K562 (cell line): ENCODE data around the gene IL31RA. TPM values are rescaled to one million over a fixed set of nuclear protein-coding genes. Genes with fewer than 3 reads are reported as not detected.

Source experiments
- ATAC-seq: fragments of 200-7000 bp; cut with Tn5 transposase; 3 replicates; pipeline ENCODE4 v1.9.1; 2020; ENCODE audit warnings: moderate library complexity
- BruUV-seq: library from RNA; stranded (reverse); fragments of 400-500 nt; replicated peaks from 2 replicates; lab custom pipeline; 2021; lab: Mats Ljungman, UMichigan
- CTCF ChIA-PET: fragments of 300-600 bp; formaldehyde crosslinking; extraction: SDS; loops from one replicate; lab custom pipeline; 2021; ENCODE audit warnings: low intra/inter-chr PET ratio; lab: Yijun Ruan, JAX
- POLR2A ChIA-PET: fragments of 300-600, 350-650 bp; sonication (Branson Sonifier 250); formaldehyde crosslinking; extraction: SDS; loops from one replicate; lab custom pipeline; 2021; ENCODE audit warnings: antibody characterized with exemption, inconsistent platforms; lab: Yijun Ruan, JAX
- DNase-seq, 4 experiments: peaks; one replicate each; pipeline versions ENCODE4 v3.0.0 to v3.0.0-alpha.2; 2011 to 2018; ENCODE audit warnings: low spot score in 3 of 4, mixed read lengths in 3 of 4; ENCODE audit errors: extremely low read depth in 1 of 4
- FAIRE-seq: peaks from 2 replicates; lab custom pipeline; 2011; peaks lifted over from hg19 to GRCh38; lab: Jason Lieb, UNC
- H2AFZ ChIP-seq: 2 replicates; pipeline ENCODE4 v1.6.0; 2011; ENCODE audit warnings: low read depth, low read length, control low read depth, inconsistent platforms
- H3K27ac ChIP-seq: fragments of 200-600 bp; 3 replicates; pipeline ENCODE4 v1.8.0; 2011; ENCODE audit warnings: low read depth, mild to moderate bottlenecking, control low read depth, inconsistent platforms, low read length, moderate library complexity, mixed read lengths; ENCODE audit errors: extremely low read depth
- H3K27me3 ChIP-seq, 2 experiments: fragments of 300-600 bp in 1 of 2; 2 replicates in 1 of 2; 3 replicates in 1 of 2; pipeline versions ENCODE4 v1.6.0 to v1.8.0; 2011; ENCODE audit warnings: inconsistent platforms in 2 of 2, low read length in 2 of 2, mild to moderate bottlenecking in 1 of 2, mixed read lengths in 1 of 2, moderate library complexity in 1 of 2; ENCODE audit not compliant: control insufficient read depth in 2 of 2, insufficient read depth in 2 of 2
- H3K36me3 ChIP-seq: fragments of 300-600 bp; 3 replicates; pipeline ENCODE4 v1.8.0; 2011; ENCODE audit warnings: mild to moderate bottlenecking, low read length, inconsistent platforms; ENCODE audit not compliant: control insufficient read depth, insufficient read depth
- H3K4me1 ChIP-seq, 2 experiments: fragments of 200-600 bp in 1 of 2; replicated peaks in 1 of 2; 2 replicates in 1 of 2; 3 replicates in 1 of 2; pipeline versions ENCODE4 v1.5.1 to v1.8.0; 2011; ENCODE audit warnings: inconsistent platforms in 2 of 2, low read length in 2 of 2, mild to moderate bottlenecking in 1 of 2, mixed read lengths in 1 of 2, moderate library complexity in 1 of 2; ENCODE audit not compliant: control insufficient read depth in 2 of 2, insufficient read depth in 2 of 2
- H3K4me2 ChIP-seq: 2 replicates; pipeline ENCODE4 v1.6.1; 2011; ENCODE audit warnings: low read length, control low read depth, inconsistent platforms, mixed read lengths; ENCODE audit not compliant: insufficient read depth
- H3K4me3 ChIP-seq: fragments of 200-600 bp; sonication (generic), shearing (Covaris generic); 2 replicates; pipeline ENCODE4 v1.5.1; 2016; ENCODE audit warnings: control low read depth, inconsistent platforms
- H3K79me2 ChIP-seq: fragments of 200-600 bp; 3 replicates; pipeline ENCODE4 v1.8.0; 2011; ENCODE audit warnings: low read length, inconsistent platforms; ENCODE audit not compliant: control insufficient read depth, insufficient read depth
- H3K9ac ChIP-seq, 2 experiments: 2 replicates each; pipeline versions ENCODE4 v1.6.0 to v1.6.1; 2011; ENCODE audit warnings: low read depth in 2 of 2, low read length in 2 of 2, control low read depth in 1 of 2, inconsistent platforms in 1 of 2, mild to moderate bottlenecking in 1 of 2, mixed read lengths in 1 of 2; ENCODE audit not compliant: insufficient read depth in 1 of 2
- H3K9me1 ChIP-seq: one replicate; pipeline ENCODE4 v1.6.0; 2011; ENCODE audit warnings: inconsistent platforms, mild to moderate bottlenecking, low read length, moderate library complexity; ENCODE audit not compliant: control insufficient read depth, insufficient read depth
- H3K9me3 ChIP-seq: replicated peaks from 2 replicates; pipeline ENCODE4 v1.5.1; 2011; ENCODE audit warnings: low read depth, low read length, inconsistent platforms; ENCODE audit not compliant: control insufficient read depth, insufficient read depth
- H4K20me1 ChIP-seq: replicated peaks from 2 replicates; pipeline ENCODE4 v1.6.1; 2011; ENCODE audit warnings: low read length, inconsistent platforms, mixed read lengths; ENCODE audit not compliant: control insufficient read depth, insufficient read depth
- CEBPB ChIP-seq: fragments of 450-650 bp; IDR thresholded peaks from 2 replicates; pipeline ENCODE4 v1.6.1; 2016; ENCODE audit warnings: missing genetic modification characterization, missing compliant biosample characterization
- ILK ChIP-seq: fragments of 450-650 bp; IDR thresholded peaks from 2 replicates; pipeline ENCODE4 v1.6.1; 2016; ENCODE audit warnings: missing genetic modification characterization, low read depth, mild to moderate bottlenecking, missing compliant biosample characterization, moderate library complexity, borderline replicate concordance
- MAFK ChIP-seq: IDR thresholded peaks from 2 replicates; pipeline ENCODE4 v1.6.1; 2011; ENCODE audit warnings: low read length, improper control_type of control experiment
- MCM2 ChIP-seq: fragments of 450-650 bp; IDR thresholded peaks from 2 replicates; pipeline ENCODE4 v1.6.1; 2017; ENCODE audit warnings: low read depth, mild to moderate bottlenecking
- NFIC ChIP-seq: fragments of 450-650 bp; IDR thresholded peaks from 2 replicates; pipeline ENCODE4 v1.6.1; 2017; ENCODE audit warnings: mild to moderate bottlenecking, inconsistent platforms
- NR2F6 ChIP-seq: fragments of 450-650 bp; formaldehyde crosslinking; IDR thresholded peaks from 2 replicates; pipeline ENCODE4 v1.4.0; 2020; ENCODE audit warnings: mild to moderate bottlenecking
- POLR3G ChIP-seq: IDR thresholded peaks from 2 replicates; pipeline ENCODE4 v1.6.1; 2011; ENCODE audit not compliant: insufficient read length, insufficient replicate concordance; ENCODE audit errors: extremely low read depth
- SIRT6 ChIP-seq: IDR thresholded peaks from one replicate; pipeline ENCODE4 v1.6.1; 2012; ENCODE audit warnings: low read depth, mild to moderate bottlenecking, control low read depth, inconsistent platforms, low read length, moderate library complexity
- XRCC3 ChIP-seq: fragments of 450-650 bp; IDR thresholded peaks from 2 replicates; pipeline ENCODE4 v1.6.1; 2017; ENCODE audit warnings: mild to moderate bottlenecking, moderate library complexity
- ZFP1 ChIP-seq: fragments of 450-650 bp; formaldehyde crosslinking; IDR thresholded peaks from 2 replicates; pipeline ENCODE4 v1.4.0; 2020; ENCODE audit warnings: mild to moderate bottlenecking, mixed read lengths
- ZFX ChIP-seq: sonication (generic); formaldehyde crosslinking; IDR thresholded peaks from 2 replicates; pipeline ENCODE4 v1.8.0; 2022; ENCODE audit warnings: mild to moderate bottlenecking, missing genetic modification reagents, moderate library complexity
- ZNF695 ChIP-seq: fragments of 450-650 bp; formaldehyde crosslinking; IDR thresholded peaks from 2 replicates; pipeline ENCODE4 v1.4.0; 2020; ENCODE audit warnings: mild to moderate bottlenecking, moderate library complexity
- WGBS: fragments of 100-300 bp; shearing (Covaris generic); methylation state at CpG from one replicate; pipeline ENCODE4 v1.1.6; 2016; ENCODE audit warnings: low coverage, mixed read lengths; ENCODE audit not compliant: insufficient coverage; ENCODE audit errors: missing lambda C conversion rate; 5-methylcytosine and 5-hydroxymethylcytosine counted together
- in situ Hi-C: fragments of 300-500 bp; cut with MboI; formaldehyde crosslinking; loops from 4 replicates; pipeline ENCODE4 v1.15.0; 2018; ENCODE audit warnings: inconsistent platforms, mixed read lengths
- intact Hi-C: fragments of 100-400 bp; cut with micrococcal nuclease; formaldehyde crosslinking; loops from 2 replicates; pipeline ENCODE4 v1.14.2; 2022
- polyA plus RNA-seq, 8 experiments: library from polyadenylated mRNA; depleted of rRNA in 4 of 8; stranded (reverse) in 5 of 8; unstranded in 3 of 8; fragments of >200 nt; fragmentation: Nextera tagmentation in 2 of 8; fragmentation: Illumina TruSeq in 1 of 8; extraction: Ambion mirVana in 2 of 8; extraction: Trizol in 1 of 8; gene quantifications; 2 replicates each; pipeline versions ENCODE4 v1.2.1 to v1.2.3, GENCODE V29; 2011 to 2014; ENCODE audit warnings: inconsistent platforms in 1 of 8, missing spikeins in 1 of 8
- total RNA-seq, 7 experiments: library from RNA; depleted of rRNA in 6 of 7; stranded (reverse); fragments of >200 nt in 6 of 7; fragmentation: Illumina TruSeq in 2 of 7; extraction: Trizol in 2 of 7; gene quantifications; 2 replicates each; pipeline versions ENCODE4 v1.2.1 to v1.2.3, GENCODE V29; 2011 to 2021; ENCODE audit warnings: low replicate concordance in 1 of 7

IL31RA gene
- total and polyA plus RNA-seq, 9 of the 15 experiments (the other 6 are each of a cell fraction or from before 2014, with no cell fraction given): not detected

DNA sequence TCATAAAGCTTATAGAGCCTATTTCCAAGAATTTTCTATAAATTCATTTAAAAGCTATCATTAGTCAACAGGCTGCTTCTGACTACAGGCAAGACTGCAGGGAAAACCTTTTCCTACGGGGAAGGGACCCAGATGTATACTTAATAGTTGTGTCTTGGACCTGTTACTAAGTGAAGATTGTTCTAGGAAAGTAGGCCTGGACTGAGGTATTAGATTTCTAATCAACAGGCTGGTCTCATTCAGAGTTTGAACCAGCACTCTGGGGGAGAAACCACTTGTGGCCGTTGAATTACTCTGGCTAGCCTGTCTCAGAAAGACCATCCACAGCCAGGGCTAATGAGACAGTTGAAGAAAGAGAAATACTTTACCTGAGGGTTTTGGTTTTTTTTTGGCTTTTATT, 83.6 kb downstream of the IL31RA start:
- Histone ChIP-seq H3K27ac (no peak overlapping the region), H3K9me3 (no peaks in the 10 kb centered on the region), H3K4me1 (no peaks in the 10 kb centered on the region; a peak in 1 of 5 replicates), H3K4me2 (no peak overlapping the region), H3K4me3 (no peak overlapping the region), H4K20me1 (0 out of 2 replicates have a peak, but pooled peaks cover 2% of the 10 kb centered on the region), H3K27me3 (peaks cover 0 to 5% of the 10 kb centered on the region in 2 experiments; a peak in 2 of 5 replicates), H3K79me2 (no peaks in the 10 kb centered on the region), H3K9ac (no peak overlapping the region), H3K9me1 (no peaks in the 10 kb centered on the region), H3K36me3 (peaks cover 7% of the 10 kb centered on the region; the same call in 1 of the 3 replicates), H2AFZ (no peak overlapping the region)
- FAIRE-seq (no peak), ATAC-seq (no peak), DNase-seq (no peak)
- no TSS peak for BruUV-seq
- in situ Hi-C loops (loop anchor here (10.0 to 25.0 kb wide), 2 partner anchors 140 to 903 kb away; no protein-coding TSS in a partner anchor), intact Hi-C loops (loop anchor here (5.0 kb wide), 1 partner anchor 762 kb away; the partner anchor contains the start of gene CDC20B)
- WGBS: 18% methylated on average over 2 of the region's 2 CpGs
- TF ChIP-seq MCM2 (no peak), XRCC3 (no peak), POLR3G (no peak), ZFP1 (no peak), MAFK (no peak), CEBPB (tag) (no peak), NFIC (no peak), ILK (tag) (no peak), ZNF695 (CRISPR knock-in tag) (no peak), SIRT6 (no peak), ZFX (no peak), NR2F6 (CRISPR knock-in tag) (no peak)
- ChIA-PET CTCF (interaction anchor here (1.1 kb wide), 1 partner anchor 1497 kb away, joined by 3 read pairs; no protein-coding TSS in a partner anchor), POLR2A (interaction anchor here (1.0 kb wide), 1 partner anchor 8 kb away, joined by 3 read pairs; no protein-coding TSS in a partner anchor)
